Erythroblast (primary cell): ENCODE measurements around the gene PDF.

ENCODE experiments used
- GATA1 ChIP-seq: IDR thresholded peaks from 2 replicates; pipeline ENCODE4 v1.6.1; 2011; ENCODE audit warnings: low read depth, mild to moderate bottlenecking, control low read depth, low read length, moderate library complexity
- POLR2A ChIP-seq: IDR thresholded peaks from 2 replicates; pipeline ENCODE4 v1.6.1; 2011; ENCODE audit warnings: mild to moderate bottlenecking, low read length

DNA sequence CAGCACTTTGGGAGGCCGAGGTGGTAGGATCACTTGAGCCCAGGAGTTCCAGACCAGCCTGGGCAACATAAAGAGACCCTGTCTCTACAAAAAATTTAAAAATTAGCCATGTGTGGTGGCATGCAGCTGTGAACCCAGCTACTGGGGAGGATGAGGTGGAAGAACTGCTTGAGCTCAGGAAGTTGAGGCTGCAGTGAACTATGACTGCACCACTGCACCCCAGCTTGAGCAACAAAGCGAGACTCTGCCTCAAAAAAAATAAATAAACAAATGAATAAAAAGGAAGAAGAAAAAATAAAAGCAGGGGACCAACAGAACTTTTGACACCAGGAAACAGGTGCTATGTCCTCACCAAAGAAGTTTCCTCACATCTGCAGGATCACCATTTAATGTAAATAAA, 41.2 kb upstream of the PDF start:
- TF ChIP-seq POLR2A, result no peak
- no peak for TF ChIP-seq GATA1
